Spleen (tissue), 11 donors: ENCODE results near the gene NELFA. TPM values are rescaled to one million over a fixed set of nuclear protein-coding genes. Genes with fewer than 3 reads are reported as not detected.

Experiments
- DNase-seq: peaks from one replicate; pipeline ENCODE4 v3.0.0-alpha.2; 2020
- H3K27ac ChIP-seq, 8 donors: fragments of 200-600 bp; sonication (generic) in 7 of 8; 1 replicate in 4 of 8; 2 replicates in 4 of 8; pipeline versions ENCODE4 v1.5.0 to v1.8.0; 2016 to 2021; ENCODE audit warnings: inconsistent platforms in 4 of 8, mild to moderate bottlenecking in 4 of 8, moderate library complexity in 1 of 8
- H3K27me3 ChIP-seq, 7 donors: fragments of 200-600 bp; sonication (generic) in 6 of 7; replicated peaks in 1 of 7; 1 replicate in 4 of 7; 2 replicates in 3 of 7; pipeline versions ENCODE4 v1.5.0 to v1.8.0; 2016 to 2021; ENCODE audit warnings: inconsistent platforms in 3 of 7, mild to moderate bottlenecking in 1 of 7
- H3K36me3 ChIP-seq, 6 donors: fragments of 200-600 bp; sonication (generic) in 5 of 6; 1 replicate in 4 of 6; 2 replicates in 2 of 6; pipeline versions ENCODE4 v1.5.0 to v1.8.0; 2016 to 2021; ENCODE audit warnings: inconsistent platforms in 2 of 6
- H3K4me1 ChIP-seq, 6 donors: fragments of 200-600 bp; sonication (generic) in 5 of 6; 1 replicate in 3 of 6; 2 replicates in 3 of 6; pipeline versions ENCODE4 v1.5.0 to v1.8.0; 2016 to 2021; ENCODE audit warnings: inconsistent platforms in 3 of 6
- H3K4me3 ChIP-seq, 8 donors: fragments of 200-600 bp; sonication (generic) in 7 of 8; 1 replicate in 4 of 8; 2 replicates in 4 of 8; pipeline versions ENCODE4 v1.5.0 to v1.8.0; 2016 to 2021; ENCODE audit warnings: inconsistent platforms in 4 of 8, mild to moderate bottlenecking in 4 of 8, moderate library complexity in 2 of 8
- H3K9me3 ChIP-seq, 8 donors: fragments of 200-600 bp; sonication (generic) in 7 of 8; 1 replicate in 4 of 8; 2 replicates in 4 of 8; pipeline versions ENCODE4 v1.5.0 to v1.8.0; 2016 to 2021; ENCODE audit warnings: inconsistent platforms in 4 of 8
- POLR2A ChIP-seq, 3 donors: fragments of 450-650 bp; IDR thresholded peaks; one replicate each; pipeline ENCODE4 v1.5.1; 2017; ENCODE audit warnings: antibody characterized with exemption in 3 of 3, mild to moderate bottlenecking in 1 of 3
- POLR2AphosphoS5 ChIP-seq, 3 donors: sonication (generic); formaldehyde crosslinking; IDR thresholded peaks; one replicate each; pipeline ENCODE4 v1.5.1; 2017; ENCODE audit warnings: antibody characterized with exemption in 3 of 3
- WGBS, 5 donors: extraction: QIAGEN DNeasy Blood & Tissue Kit in 3 of 5; methylation state at CpG; one replicate each; pipeline versions ENCODE4 v1.1.5 to v1.1.7; 2013 to 2018; 5-methylcytosine and 5-hydroxymethylcytosine counted together
- intact Hi-C: fragments of 100-400 bp; cut with DNase I; formaldehyde crosslinking; loops from one replicate; pipeline ENCODE4 v1.15.0; 2023; ENCODE audit warnings: low total_unique reads
- polyA plus RNA-seq, 3 donors: library from polyadenylated mRNA; stranded (reverse); fragments of 200-250 nt; gene quantifications; one replicate each; pipeline ENCODE4 v1.2.1, GENCODE V29; 2013
- total RNA-seq, 7 donors: library from RNA; depleted of rRNA in 3 of 7; stranded (reverse); fragments of >200 nt in 3 of 7; fragmentation: NEBNext Ultra II Directional in 4 of 7; extraction: Animal tissue kit (Norgen Biotek cat#: 25700) in 4 of 7; gene quantifications; one replicate each; pipeline versions ENCODE4 v1.1.0 to v1.2.1, GENCODE V29; 2016 to 2021
- TF ChIP-seq, protein P1 (sequence below), 11 experiments: fragments of 200-600 bp in 7 of 11; fragments of 450-650 bp in 4 of 11; sonication (generic) in 4 of 11; IDR thresholded peaks in 8 of 11; conservative IDR thresholded peaks in 3 of 11; 1 replicate in 7 of 11; 2 replicates in 4 of 11; pipeline versions ENCODE4 v1.4.0 to v1.8.0; 2016 to 2021; ENCODE audit warnings: antibody characterized with exemption in 11 of 11, inconsistent platforms in 4 of 11, mild to moderate bottlenecking in 1 of 11
- donor health status: healthy with polysubstance abuse.
- donor health status: DM: no; HTN: no; CAD: no; lungs with moderate emphysema.
- donor health status: DM: no; HTN: no; CAD: no.
- donor health status: Bipolar disorder and iron deficiency.
- donor health status: healthy.
- donor health status: DM: no; HTN: no; CAD: no.
- donor health status: DM: yes; HTN: yes; CAD: no.

Gene NELFA
- total and polyA plus RNA-seq, 10 donors = 19.9 to 36.6 (median 26.5) TPM

DNA sequence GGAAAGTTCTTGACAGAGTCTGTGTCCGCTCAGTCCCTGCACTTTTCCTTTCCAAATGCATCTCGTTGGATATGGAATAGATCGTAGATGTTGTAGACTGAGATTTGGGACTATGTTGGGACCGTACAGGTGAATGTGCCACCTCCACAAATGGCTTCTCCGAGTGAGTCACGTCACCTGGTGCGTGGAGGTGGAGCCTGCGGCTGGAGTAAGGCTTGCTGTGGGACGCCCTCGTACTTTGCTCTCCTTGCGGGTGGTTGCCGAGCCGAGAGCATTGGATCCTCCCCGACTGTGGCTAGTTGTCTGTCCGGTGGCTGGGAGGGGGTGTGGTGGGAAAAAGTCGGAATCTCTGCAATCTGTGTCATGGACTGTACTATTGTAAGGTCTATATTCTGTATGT, 60.5 kb downstream of the NELFA start:
- Histone ChIP-seq H3K36me3 (peaks cover 0 to 96% (median 20%) of the 10 kb centered on the region in 6 donors), H3K9me3 (no peaks in the 10 kb centered on the region), H3K4me1 (no peaks in the 10 kb centered on the region), H3K4me3 (no peak overlapping the region), H3K27me3 (no peaks in the 10 kb centered on the region), H3K27ac (no peak overlapping the region)
- TF ChIP-seq POLR2AphosphoS5 (IDR thresholded peaks at IDR 0.05) (no peak), POLR2A (IDR thresholded peaks at IDR 0.05) (no peak)
- TF ChIP-seq, protein P1, sequence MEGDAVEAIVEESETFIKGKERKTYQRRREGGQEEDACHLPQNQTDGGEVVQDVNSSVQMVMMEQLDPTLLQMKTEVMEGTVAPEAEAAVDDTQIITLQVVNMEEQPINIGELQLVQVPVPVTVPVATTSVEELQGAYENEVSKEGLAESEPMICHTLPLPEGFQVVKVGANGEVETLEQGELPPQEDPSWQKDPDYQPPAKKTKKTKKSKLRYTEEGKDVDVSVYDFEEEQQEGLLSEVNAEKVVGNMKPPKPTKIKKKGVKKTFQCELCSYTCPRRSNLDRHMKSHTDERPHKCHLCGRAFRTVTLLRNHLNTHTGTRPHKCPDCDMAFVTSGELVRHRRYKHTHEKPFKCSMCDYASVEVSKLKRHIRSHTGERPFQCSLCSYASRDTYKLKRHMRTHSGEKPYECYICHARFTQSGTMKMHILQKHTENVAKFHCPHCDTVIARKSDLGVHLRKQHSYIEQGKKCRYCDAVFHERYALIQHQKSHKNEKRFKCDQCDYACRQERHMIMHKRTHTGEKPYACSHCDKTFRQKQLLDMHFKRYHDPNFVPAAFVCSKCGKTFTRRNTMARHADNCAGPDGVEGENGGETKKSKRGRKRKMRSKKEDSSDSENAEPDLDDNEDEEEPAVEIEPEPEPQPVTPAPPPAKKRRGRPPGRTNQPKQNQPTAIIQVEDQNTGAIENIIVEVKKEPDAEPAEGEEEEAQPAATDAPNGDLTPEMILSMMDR (IDR thresholded peaks at IDR 0.05 in 8 of 11, conservative IDR thresholded peaks at IDR 0.05 in 3 of 11) = no peak
- no peak for DNase-seq
- intact Hi-C loops = no loop called here
- WGBS, 5 donors = 92 to 98% (median 96%) methylated on average over 16 of the region's 16 CpGs

DNA sequence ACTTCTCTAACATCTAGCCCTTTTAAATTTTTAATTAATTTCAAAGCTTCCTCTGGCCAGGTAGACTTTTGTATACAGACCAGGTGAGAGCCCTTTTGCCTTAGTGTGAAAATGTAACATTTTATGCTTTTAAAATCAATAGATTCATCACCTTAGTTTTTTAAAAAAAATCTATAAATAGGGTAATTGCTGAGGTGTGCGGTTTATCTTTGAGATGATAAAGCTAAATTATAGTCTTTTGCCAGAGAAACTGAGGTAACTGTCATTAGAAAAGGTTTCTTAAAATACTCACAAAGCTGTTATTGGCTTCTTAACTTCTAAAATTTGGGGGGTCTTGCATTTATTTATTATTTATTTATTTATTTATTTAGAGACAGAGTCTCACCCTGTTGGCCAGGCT, 62.9 kb downstream of the NELFA start:
- no peak for DNase-seq
- Histone ChIP-seq H3K27me3 (no peaks in the 10 kb centered on the region), H3K27ac (no peak overlapping the region), H3K4me3 (no peak overlapping the region), H3K4me1 (no peaks in the 10 kb centered on the region), H3K36me3 (peaks cover 0 to 96% (median 13%) of the 10 kb centered on the region in 6 donors), H3K9me3 (no peaks in the 10 kb centered on the region)
- intact Hi-C loops = no loop called here
- TF ChIP-seq POLR2AphosphoS5 (IDR thresholded peaks at IDR 0.05) (no peak), POLR2A (IDR thresholded peaks at IDR 0.05) (no peak)
- TF ChIP-seq, protein P1 (IDR thresholded peaks at IDR 0.05 in 8 of 11, conservative IDR thresholded peaks at IDR 0.05 in 3 of 11) = no peak
- 93 to 100% (median 97%) methylated on average over 1 of the region's 1 CpG for WGBS, 5 donors

DNA sequence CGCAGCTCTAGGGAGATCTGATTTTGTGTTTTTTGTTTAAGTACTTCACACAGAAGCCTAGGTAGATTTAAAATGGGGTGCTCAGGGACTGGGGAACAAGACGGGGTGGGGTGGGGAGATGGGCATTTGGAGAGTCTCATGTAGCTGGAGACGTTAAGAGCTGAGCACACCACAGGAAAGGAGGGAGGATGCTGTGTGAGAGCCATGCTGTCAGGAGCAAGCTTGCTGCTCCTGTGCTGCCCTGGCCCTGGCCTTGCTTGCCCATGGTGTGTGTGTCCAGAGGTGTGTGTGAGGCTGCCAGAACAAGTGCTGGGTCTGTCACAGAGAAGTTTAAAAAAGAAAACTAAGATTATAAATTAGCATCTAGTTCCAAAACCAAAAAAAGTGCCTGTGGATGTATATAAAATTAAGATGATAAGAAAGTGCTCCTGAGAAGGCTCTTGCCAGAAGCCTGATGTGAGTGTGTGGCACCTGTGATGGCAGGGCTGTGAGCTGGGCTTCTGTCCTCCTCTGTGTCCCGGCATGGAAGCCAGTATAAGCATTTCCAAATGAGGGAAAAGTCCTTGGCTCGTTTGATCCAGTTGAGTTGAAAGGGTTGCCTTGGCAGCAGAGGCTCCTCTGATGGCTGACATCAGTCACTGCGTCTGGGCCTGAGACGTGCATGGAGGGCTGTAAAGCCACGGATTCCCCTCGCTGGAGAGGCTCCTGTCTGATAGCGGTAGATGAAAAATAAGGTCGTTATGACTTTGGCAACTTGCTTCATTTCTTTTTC, 63.5 kb downstream of the NELFA start:
- intact Hi-C loops = no loop called here
- Histone ChIP-seq H3K9me3 (no peaks in the 10 kb centered on the region), H3K27me3 (no peaks in the 10 kb centered on the region), H3K4me3 (no peak overlapping the region), H3K36me3 (peaks cover under 1 to 96% (median 13%) of the 10 kb centered on the region in 6 donors), H3K27ac (no peak overlapping the region), H3K4me1 (no peaks in the 10 kb centered on the region)
- TF ChIP-seq, protein P1 (IDR thresholded peaks at IDR 0.05 in 8 of 11, conservative IDR thresholded peaks at IDR 0.05 in 3 of 11) = no peak
- TF ChIP-seq POLR2AphosphoS5 (IDR thresholded peaks at IDR 0.05) (no peak), POLR2A (IDR thresholded peaks at IDR 0.05) (no peak)
- no peak for DNase-seq
- 85 to 89% (median 88%) methylated on average over 11 of the region's 11 CpGs for WGBS, 5 donors

DNA sequence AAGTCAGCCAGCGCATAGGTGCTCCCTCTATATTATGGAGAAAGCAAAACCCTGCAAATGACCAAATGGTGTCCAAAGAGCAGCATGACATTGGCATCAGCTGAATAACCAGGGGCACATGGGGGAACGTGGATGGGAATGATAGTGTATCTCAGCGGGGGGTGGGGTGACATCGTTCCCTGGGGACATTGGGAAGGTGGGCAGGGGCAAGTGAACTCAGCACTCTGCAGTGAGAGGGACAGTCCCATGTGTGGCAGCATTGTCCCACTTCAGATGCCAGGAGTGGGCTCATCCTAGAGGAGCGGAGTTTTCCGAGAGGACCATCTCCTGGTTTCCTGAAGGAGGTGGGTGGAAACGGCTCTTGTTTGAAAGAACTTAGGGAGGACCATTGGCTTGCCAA, 64.8 kb downstream of the NELFA start:
- no peak for DNase-seq
- no peak overlapping the region for H3K4me3 ChIP-seq
- WGBS, 5 donors = 95 to 98% (median 96%) methylated on average over 7 of the region's 7 CpGs
- no peak for TF ChIP-seq POLR2AphosphoS5 (IDR thresholded peaks at IDR 0.05)
- TF ChIP-seq, protein P1 (IDR thresholded peaks at IDR 0.05 in 8 of 11, conservative IDR thresholded peaks at IDR 0.05 in 3 of 11) = no peak
- no peak for TF ChIP-seq POLR2A (IDR thresholded peaks at IDR 0.05)
- H3K27me3 ChIP-seq = no peaks in the 10 kb centered on the region
- no peak overlapping the region for H3K27ac ChIP-seq
- H3K9me3 ChIP-seq = no peaks in the 10 kb centered on the region
- intact Hi-C loops = no loop called here
- no peaks in the 10 kb centered on the region for H3K4me1 ChIP-seq
- peaks cover 6 to 96% (median 24%) of the 10 kb centered on the region in 6 donors for H3K36me3 ChIP-seq
